ENCODE data around the gene SPTBN5. TPM values are rescaled to one million over a fixed set of nuclear protein-coding genes. Genes with fewer than 3 reads are reported as not detected.

SPTBN5 gene
- total RNA-seq, 1 experiment from 2014 or later: 0.84 TPM

- Histone ChIP-seq H3K27ac (ENCODE audit: low read length) (peak overlapping the region; percentile 86), H3K9me3 (ENCODE audit: low read length) (no peaks in the 10 kb centered on the region), H2AFZ (ENCODE audit: low read length) (no peak overlapping the region), H3K4me2 (ENCODE audit: low read length) (peak overlapping the region; percentile 76), H4K20me1 (ENCODE audit: low read length) (no peaks in the 10 kb centered on the region), H3K9ac (ENCODE audit: low read length) (no peak overlapping the region), H3F3A (ENCODE audit: low read length, unreplicated experiment) (no peaks in the 10 kb centered on the region), H3K4me3 (ENCODE audit: low read length) (no peak overlapping the region), H3K4me1 (ENCODE audit: insufficient read depth, low read length) (peaks cover 20% of the 10 kb centered on the region), H3K79me2 (ENCODE audit: low read length) (no peaks in the 10 kb centered on the region), H3K27me3 (ENCODE audit: low read length) (no peaks in the 10 kb centered on the region), H3K36me3 (ENCODE audit: low read depth, low read length) (peaks cover 8% of the 10 kb centered on the region), H3K9me2 (replicated peaks; ENCODE audit: low read length) (no peaks in the 10 kb centered on the region)
- DNase-seq (no peak), ATAC-seq (no peak; the same call in 1 of the 2 replicates)
- no TSS peak for BruUV-seq (replicated peaks)
- TF ChIP-seq EZH2 (IDR thresholded peaks at IDR 0.05; ENCODE audit: low read length, unreplicated experiment) (no peak), CTCF (conservative IDR thresholded peaks at IDR 0.05; ENCODE audit: low read depth, low read length) (no peak), EZH2phosphoT487 (IDR thresholded peaks at IDR 0.05; ENCODE audit: borderline replicate concordance, low read length) (no peak)
- intact Hi-C loops (cut with micrococcal nuclease): loop anchor here (2.0 kb wide), 1 partner anchor 67 kb away; the partner anchor contains the start of gene JMJD7
- POLR2A ChIA-PET (ENCODE audit: unreplicated experiment): no interaction called here
- CTCF ChIA-PET: interaction anchor here (0.5 to 1.5 kb wide), 3 partner anchors 20 to 117 kb away, joined by 3 to 5 read pairs (median 5); partner anchors contain the start of gene EHD4
Measured at GRCh38 chr15:41895491-41895890, 1.6 kb upstream of the SPTBN5 start.

- no peaks in the 10 kb centered on the region for H4K20me1 ChIP-seq (ENCODE audit: low read length)
- TF ChIP-seq EZH2 (IDR thresholded peaks at IDR 0.05; ENCODE audit: low read length, unreplicated experiment) (no peak), CTCF (conservative IDR thresholded peaks at IDR 0.05; ENCODE audit: low read depth, low read length) (peak; percentile 54; the same call in 1 of the 2 replicates)
- H3K27ac ChIP-seq (ENCODE audit: low read length): peak overlapping the region; percentile 86
- ChIA-PET CTCF (interaction anchor here (0.5 to 1.5 kb wide), 2 partner anchors 78 to 116 kb away, joined by 5 read pairs; partner anchors contain the start of gene EHD4), POLR2A (ENCODE audit: unreplicated experiment) (no interaction called here)
- peaks cover 20% of the 10 kb centered on the region for H3K4me1 ChIP-seq (ENCODE audit: insufficient read depth, low read length)
- ATAC-seq: peak; percentile 93
- H3K9ac ChIP-seq (ENCODE audit: low read length): peak overlapping the region; percentile 66
- H3K36me3 ChIP-seq (ENCODE audit: low read depth, low read length): peaks cover 6% of the 10 kb centered on the region
- DNase-seq: peak; percentile 82
- no TSS peak for BruUV-seq (replicated peaks)
- H3K79me2 ChIP-seq (ENCODE audit: low read length): no peaks in the 10 kb centered on the region
- H3K4me2 ChIP-seq (ENCODE audit: low read length): peak overlapping the region; percentile 76
- H3F3A ChIP-seq (ENCODE audit: low read length, unreplicated experiment): no peaks in the 10 kb centered on the region
- H2AFZ ChIP-seq (ENCODE audit: low read length): peak overlapping the region; percentile 34; the same call in 1 of the 2 replicates
- H3K9me3 ChIP-seq (ENCODE audit: low read length): no peaks in the 10 kb centered on the region
- H3K9me2 ChIP-seq (replicated peaks; ENCODE audit: low read length): no peaks in the 10 kb centered on the region
- no peaks in the 10 kb centered on the region for H3K27me3 ChIP-seq (ENCODE audit: low read length)
- intact Hi-C loops (cut with micrococcal nuclease): loop anchor here (2.0 kb wide), 1 partner anchor 66 kb away; the partner anchor contains the start of gene JMJD7
- H3K4me3 ChIP-seq (ENCODE audit: low read length): peak overlapping the region; percentile 53
Measured at GRCh38 chr15:41894791-41895463, 1.1 kb upstream of the SPTBN5 start.

Data from PC-3 (cell line).